SK-N-DZ (cell line): ENCODE data around the gene AKNA.
"Not testable (repeated sequence)": the region's sequence is repeated elsewhere in the genome, so short reads cannot be mapped to it uniquely, and the experiment has no call there.

Experiments used
- DNase-seq: peaks from one replicate; pipeline ENCODE4 v3.0.0-alpha.2; 2015; ENCODE audit warnings: low spot score

AKNA gene

DNA sequence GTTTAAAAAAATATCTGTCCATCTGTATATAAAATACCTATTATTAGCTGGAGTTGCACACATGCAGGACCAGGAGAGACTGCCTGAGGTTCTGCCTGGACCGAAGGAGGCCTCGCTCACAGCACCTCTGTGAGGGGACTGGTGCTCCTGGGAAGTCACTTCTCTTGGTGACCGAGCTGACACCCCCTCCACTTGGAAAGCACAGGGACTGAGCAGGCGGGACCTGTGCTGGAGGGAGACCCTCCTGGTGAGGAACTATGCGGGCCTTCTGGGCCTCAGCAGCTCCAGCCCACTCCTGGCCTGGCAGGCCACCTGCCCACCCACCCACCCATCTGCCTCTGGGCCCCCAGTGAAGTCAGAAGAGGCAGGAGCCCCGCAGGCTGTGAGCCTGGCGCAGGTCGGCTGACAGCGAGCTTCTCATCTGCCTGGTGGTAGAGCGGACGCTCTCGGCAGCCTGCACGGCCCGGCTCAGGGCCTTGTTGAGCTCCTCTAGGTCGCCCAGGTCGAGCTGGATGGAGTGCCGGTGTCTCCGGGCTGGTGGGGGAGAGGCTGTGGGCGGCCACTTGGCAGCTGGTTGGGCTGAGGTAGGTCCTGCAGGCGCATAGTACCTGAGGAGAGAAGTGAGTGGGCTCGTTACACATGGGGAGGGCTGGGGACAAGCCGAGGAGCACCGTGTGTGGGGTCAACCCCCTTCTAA is 50.9 kb downstream of the AKNA start:
- DNase-seq: no peak

DNA sequence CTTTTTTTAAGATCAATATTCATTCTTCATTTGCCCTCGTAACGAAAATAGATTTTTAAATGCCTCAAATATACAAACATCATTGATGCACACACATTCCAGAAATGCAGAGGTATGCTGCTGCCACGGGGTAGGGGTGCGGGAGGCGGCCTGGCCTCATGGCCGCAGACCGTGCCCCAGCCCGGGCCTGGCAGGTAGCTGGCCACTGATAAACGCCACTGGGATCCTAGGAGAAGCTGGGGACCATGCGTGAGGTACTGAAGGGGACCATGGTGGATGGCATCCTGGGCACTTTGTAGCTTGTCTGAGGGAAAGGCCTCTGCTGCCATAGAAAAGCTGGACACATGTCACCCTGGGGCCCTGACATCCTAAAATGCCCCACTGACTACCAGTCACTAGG is 51.6 kb downstream of the AKNA start:
- no peak for DNase-seq

DNA sequence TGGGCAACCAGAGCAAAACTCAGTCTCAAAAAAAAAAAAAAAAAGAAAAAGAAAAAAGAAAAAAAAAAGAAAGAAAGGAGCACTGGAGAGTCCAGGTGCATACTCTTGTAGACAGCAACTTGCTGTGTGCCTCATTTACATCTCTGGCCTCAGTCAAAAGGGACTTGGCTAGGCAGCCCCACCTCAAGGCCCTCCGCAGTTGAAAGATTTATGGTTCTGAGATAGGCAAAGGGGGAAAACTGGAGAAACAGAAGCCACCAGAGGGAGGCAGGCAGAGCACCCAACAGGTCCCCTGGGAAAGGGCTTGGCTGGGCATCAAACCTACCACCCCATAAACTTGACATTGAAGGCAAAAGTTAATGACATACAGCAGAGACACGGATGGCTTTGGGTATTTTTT is 52.0 kb downstream of the AKNA start:
- DNase-seq: no peak

DNA sequence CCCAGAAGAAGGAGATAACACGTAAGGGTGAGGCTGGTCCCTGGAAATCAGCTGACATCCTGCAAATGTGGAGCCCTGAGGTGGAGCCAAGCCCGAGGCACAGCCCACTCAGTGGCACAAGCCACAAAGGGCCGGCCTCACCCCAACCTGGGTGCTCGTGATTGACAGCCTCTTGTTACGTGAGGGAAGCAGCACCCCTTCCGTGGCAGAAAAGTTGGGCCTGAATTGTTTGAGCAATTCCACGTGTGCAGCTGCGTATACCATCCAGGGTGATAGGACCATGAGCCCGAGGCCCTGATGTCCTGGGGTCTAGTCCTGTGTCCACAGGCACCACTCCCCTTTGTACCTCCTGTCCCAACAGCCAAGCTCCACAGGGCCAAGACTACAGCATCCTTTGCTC is 53.3 kb downstream of the AKNA start:
- no peak for DNase-seq

DNA sequence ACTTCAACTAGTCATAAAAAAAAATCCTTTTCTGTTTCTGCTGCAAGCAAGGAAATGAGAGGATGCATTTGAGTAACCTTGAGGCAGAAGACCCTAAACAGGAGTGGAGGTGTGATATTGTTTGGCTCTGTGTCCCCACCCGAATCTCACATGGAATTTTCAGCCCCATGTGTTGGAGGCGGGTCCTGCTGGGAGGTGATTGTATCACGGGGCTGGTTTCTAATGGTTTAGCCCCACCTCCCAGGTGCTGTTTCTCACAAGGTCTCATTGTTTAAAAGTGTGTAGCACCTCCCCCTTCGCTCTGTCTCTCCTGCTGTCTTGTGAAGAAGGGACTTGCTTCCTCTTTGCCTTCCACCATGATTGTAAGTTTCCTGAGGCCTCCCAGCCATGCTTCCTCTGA is 54.1 kb downstream of the AKNA start:
- DNase-seq: not testable (repeated sequence)

DNA sequence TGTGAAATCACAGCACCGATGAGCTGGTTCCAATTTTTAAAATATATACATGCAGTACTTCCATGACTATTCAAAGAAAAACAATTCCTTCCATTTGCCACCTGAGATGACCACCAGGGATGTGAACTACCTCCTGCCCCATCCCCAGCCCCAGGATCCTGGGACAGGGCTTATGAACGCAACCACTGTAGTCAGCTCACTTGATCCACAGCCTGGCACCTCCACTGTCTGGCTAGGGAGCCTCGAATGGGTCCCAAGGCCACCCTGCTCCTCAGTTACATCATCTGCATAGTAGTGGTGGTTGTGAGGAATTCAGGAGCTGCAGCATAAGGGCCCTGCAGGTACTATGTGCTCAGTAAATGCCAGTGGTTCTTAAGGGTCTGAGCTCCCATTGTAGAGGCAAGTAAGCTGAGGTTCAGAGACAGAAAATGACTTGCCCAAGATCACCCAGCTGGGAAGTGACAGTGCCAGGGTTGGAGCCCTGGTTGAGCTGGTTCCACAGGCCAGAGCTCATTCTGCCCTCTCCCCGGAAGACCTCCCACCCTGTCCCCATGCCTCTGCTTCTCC is 55.2 kb downstream of the AKNA start:
- DNase-seq: not testable (repeated sequence)

DNA sequence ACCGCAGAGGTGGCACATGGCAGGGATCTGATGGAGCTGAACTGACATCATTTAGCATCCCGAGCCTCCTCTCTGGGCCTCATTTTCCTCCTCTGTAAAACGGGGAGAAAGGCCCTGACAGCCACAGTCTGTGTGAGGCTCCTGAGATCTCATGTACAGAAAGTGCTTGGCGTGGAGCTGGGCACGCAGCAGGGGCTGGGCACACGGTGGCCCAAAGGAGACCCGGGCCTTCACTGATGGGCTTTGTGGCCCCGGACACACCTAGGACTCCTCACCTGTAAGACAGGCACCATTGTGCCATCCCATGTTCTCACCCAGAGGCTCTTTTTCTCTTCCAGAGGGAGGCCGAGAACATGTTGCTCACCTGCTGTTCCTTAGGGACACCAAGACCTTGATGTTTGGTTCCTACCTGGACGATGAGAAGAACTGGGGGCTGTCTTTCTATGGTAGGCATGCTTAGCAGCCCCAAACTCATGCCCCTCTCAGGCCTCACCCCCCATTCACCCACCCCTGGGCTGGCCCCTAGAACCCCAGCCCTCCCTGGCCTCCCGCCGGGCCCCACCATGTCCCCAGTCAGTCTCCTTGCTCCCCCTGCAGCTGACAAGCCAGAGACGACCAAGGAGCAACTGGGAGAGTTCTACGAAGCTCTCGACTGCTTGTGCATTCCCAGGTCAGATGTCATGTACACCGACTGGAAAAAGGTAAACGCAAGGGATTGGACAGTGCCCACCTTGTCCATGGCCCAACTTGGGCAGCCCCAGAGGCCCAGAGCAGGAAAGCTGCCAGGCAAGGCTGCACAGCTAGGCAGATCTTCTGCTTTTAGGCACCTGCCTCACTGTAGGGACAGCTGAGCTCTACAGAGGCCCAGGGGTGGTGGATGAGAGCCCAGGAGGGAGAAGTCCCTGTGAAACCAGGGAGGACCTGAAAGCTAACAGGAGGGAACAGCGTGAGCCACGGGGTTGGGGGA is 56.3 kb downstream of the AKNA start:
- DNase-seq: not testable (repeated sequence)

DNA sequence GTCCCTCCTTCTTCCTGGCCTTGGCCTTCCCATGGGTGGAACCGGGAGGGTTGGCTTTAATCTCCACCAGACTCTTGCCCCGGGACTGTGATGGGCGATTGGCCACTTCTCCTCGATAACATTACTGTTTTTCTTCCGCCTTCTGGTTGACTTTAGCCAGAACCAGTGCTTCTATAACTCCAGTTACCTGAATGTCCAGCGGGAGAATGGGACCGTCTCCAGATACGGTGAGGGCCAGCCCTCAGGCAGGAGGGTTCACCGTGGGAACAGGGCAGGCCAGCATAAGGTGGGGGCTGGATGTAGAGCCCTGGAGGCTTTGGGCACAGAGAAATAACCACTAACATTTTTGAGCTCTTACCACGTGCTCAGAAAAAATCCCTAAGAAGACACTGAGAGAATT is 57.1 kb downstream of the AKNA start:
- no peak for DNase-seq

DNA sequence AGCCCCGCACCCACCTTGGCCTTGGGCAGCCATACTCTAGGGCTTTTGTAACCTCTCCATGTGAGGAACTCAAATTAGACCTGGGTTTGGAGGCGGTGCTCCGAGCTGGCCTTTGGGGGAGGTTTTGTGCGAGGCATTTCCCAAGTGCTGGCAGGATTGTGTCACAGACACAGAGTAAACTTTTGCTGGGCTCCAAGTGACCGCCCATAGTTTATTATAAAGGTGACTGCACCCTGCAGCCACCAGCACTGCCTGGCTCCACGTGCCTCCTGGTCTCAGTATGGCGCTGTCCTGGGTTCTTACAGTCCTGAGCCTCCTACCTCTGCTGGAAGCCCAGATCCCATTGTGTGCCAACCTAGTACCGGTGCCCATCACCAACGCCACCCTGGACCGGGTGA is 58.2 kb downstream of the AKNA start, which contains the start of gene ORM2:
Gene ORM2, plus strand, starts transcription at position 245 of the 398 bp plus-strand sequence. Its CDS starts 36 bp downstream, at position 281.
- DNase-seq: not testable (repeated sequence)

DNA sequence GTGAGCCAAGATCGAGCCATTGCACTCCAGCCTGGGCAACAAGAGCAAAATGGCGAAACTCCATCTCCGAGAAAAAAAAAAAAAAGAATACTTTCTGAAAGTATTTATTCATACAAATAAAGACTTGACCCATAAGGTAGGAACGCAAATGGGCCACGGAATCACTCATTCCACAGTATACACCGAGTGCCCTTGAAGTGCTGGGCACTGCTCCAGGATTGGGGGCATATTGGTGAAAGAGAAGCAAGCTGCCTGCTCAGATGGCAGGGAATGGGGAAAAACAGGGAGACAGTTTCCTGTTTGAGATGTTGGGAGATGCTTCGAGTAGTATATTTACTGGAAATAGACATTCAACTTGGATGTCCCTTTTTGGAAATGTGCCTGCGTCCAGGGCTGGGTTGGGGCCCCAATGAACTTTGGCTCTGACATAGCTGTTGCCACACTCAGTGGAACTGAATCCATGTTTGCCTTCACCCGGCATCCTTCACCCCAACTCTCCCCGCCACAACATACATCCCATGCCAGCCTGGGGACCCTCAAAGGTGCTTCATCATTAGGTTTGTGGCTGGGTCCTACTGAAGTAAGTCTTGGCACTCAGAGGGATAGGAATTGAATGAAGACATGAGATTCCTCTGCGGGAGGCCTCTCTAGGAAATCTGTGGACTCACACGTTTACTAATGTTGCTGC is 58.7 kb downstream of the AKNA start:
- not testable (repeated sequence) for DNase-seq

DNA sequence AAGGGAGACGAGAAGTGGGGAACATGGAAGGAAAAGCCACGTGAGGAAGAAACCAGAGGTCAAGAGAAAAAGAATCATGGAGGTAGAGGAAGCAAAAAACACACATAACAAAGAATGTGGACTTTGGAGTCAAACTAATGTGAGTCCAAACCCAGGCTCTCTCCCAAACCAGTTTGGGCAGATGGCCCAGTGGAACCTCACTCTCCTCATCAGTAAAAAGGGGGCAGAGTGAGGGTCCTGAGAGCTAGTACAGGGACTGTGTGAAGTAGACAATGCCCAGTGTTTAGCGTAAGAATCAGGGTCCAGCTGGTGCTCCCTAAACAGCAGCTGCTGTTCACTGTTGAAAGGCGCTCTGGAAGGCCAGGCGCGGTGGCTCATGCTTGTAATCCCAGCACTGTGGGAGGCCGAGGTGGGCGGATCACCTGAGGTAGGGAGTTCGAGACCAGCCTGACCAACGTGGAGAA is 59.4 kb downstream of the AKNA start:
- not testable (repeated sequence) for DNase-seq

DNA sequence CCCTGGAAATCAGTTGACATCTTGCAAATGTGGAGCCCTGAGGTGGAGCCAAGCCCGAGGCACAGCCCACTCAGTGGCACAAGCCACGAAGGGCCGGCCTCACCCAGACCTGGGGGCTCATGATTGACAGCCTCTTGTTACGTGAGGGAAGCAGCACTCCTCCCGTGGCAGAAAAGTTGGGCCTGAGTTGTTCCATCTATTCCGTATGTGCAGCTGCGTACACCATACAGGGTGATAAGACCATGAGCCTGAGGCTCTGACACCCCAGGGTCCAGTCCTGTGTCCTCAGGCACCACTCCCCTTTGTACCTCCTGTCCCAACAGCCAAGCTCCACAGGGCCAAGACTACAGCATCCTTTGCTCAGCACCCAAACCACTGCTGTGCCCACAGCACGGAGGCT is 60.0 kb downstream of the AKNA start:
- no peak for DNase-seq

DNA sequence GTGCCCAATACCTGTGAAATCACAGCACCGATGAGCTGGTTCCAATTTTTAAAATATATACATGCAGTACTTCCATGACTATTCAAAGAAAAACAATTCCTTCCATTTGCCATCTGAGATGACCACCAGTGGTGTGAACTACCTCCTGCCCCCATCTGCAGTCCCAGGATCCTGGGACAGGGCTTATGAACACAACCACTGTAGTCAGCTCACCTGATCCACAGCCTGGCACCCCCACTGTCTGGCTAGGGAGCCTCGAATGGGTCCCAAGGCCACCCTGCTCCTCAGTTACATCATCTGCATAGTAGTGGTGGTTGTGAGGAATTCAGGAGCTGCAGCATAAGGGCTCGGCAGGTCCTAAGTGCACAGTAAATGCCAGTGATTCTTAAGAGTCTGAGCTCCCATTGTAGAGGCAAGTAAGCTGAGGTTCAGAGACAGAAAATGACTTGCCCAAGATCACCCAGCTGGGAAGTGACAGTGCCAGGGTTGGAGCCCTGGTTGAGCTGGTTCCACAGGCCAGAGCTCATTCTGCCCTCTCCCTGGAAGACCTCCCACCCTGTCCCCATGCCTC is 62.0 kb downstream of the AKNA start:
- DNase-seq: not testable (repeated sequence)

DNA sequence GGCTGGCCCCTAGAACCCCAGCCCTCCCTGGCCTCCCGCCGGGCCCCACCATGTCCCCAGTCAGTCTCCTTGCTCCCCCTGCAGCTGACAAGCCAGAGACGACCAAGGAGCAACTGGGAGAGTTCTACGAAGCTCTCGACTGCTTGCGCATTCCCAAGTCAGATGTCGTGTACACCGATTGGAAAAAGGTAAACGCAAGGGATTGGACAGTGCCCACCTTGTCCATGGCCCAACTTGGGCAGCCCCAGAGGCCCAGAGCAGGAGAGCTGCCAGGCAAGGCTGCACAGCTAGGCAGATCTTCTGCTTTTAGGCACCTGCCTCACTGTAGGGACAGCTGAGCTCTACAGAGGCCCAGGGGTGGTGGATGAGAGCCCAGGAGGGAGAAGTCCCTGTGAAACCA is 62.8 kb downstream of the AKNA start:
- not testable (repeated sequence) for DNase-seq

DNA sequence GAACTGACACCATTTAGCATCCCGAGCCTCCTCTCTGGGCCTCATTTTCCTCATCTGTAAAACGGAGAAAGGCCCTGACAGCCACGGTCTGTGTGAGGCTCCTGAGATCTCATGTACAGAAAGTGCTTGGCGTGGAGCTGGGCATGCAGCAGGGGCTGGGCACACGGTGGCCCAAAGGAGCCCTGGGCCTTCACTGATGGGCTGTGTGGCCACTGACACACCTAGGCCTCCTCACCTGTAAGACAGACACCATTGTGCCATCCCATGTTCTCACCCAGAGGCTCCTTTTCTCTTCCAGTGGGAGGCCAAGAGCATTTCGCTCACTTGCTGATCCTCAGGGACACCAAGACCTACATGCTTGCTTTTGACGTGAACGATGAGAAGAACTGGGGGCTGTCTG is 63.3 kb downstream of the AKNA start:
- no peak for DNase-seq

DNA sequence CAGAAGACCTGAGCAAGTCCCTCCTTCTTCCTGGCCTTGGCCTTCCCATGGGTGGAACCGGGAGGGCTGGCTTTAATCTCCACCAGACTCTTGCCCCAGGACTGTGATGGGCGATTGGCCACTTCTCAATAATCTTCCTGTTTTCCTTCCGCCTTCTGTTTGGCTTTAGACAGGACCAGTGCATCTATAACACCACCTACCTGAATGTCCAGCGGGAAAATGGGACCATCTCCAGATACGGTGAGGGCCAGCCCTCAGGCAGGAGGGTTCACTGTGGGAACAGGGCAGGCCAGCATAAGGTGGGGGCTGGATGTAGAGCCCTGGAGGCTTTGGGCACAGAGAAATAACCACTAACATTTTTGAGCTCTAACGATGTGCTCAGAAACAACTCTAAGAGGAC is 63.9 kb downstream of the AKNA start:
- DNase-seq: not testable (repeated sequence)

DNA sequence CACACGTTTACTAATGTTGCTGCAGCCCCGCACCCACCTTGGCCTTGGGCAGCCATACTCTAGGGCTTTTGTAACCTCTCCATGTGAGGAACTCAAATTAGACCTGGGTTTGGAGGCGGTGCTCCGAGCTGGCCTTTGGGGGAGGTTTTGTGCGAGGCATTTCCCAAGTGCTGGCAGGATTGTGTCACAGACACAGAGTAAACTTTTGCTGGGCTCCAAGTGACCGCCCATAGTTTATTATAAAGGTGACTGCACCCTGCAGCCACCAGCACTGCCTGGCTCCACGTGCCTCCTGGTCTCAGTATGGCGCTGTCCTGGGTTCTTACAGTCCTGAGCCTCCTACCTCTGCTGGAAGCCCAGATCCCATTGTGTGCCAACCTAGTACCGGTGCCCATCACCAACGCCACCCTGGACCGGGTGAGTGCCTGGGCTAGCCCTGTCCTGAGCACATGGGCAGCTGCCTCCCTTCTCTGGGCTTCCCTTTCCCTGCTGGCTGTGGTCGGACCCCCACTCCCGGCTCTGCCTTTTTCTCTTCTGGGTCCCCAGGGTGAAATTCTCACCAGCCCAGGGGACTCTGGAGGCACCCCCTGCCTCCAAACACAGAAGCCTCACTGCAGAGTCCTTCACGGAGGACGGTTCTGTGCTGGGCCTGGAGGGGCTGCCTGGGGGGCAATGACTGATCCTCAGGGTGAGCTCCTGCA is 64.8 kb downstream of the AKNA start, which contains the start of gene ORM1:
Gene ORM1, plus strand, starts transcription at position 268 of the 701 bp plus-strand sequence. Its CDS starts 36 bp downstream, at position 304.
- not testable (repeated sequence) for DNase-seq

DNA sequence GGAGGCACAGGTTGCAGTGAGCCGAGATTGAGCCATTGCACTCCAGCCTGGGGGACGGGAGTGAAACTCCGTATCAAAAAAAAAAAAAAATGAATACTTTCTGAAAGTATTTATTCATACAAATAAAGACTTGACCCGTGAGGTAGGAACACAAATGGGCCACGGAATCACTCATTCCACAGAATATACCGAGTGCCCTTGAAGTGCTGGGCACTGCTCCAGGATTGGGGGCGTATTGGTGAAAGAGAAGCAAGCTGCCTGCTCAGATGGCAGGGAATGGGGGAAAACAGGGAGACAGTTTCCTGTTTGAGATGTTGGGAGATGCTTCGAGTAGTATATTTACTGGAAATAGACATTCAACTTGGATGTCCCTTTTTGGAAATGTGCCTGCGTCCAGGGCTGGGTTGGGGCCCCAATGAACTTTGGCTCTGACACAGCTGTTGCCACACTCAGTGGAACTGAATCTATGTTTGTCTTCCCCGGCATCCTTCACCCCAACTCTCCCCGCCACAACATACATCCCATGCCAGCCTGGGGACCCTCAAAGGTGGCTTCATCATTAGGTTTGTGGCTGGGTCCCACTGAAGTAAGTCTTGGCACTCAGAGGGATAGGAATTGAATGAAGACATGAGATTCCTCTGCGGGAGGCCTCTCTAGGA is 65.5 kb downstream of the AKNA start:
- DNase-seq: not testable (repeated sequence)

DNA sequence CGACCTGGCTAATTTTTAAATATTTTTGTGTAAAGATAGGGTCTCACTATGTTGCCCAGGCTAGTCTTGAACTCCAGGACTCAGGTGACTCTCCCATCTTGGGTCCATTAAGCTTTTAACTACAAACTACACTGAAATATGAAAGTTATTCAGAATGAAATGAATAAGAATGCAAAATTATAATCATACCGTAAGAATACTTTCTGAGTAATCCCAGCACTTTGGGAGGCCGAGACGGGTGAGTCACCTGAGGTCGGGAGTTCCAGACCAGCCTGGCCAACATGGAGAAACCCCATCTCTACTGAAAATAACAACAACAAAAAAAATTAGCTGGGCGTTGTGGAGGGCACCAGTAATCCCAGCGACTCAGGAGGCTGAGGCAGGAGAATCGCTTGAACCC is 66.0 kb downstream of the AKNA start:
- DNase-seq: no peak

DNA sequence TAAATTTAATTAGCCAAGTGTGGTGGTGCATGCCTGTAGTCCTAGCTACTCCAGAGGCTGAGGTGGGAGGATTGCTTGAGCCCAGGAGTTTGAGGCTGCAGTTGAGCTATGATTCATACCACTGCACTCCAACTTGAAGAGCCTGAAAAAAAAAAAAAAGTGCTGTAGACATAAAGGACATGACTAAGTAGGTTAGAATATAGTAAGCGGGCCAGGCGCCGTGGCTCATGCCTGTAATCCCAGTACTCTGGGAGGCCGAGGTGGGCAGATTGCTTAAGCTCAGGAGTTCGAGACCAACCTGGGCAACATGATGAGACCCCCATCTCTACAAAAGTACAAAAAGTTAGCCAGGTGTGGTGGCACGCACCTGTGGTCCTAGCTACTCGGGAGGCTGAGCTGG is 67.1 kb downstream of the AKNA start:
- DNase-seq: not testable (repeated sequence)
